Upper lobe of left lung (tissue), 4 donors: Measurements from ENCODE around the gene CACNA1F.

Experiments used
- POLR2A ChIP-seq, 4 donors: fragments of 450-650 bp; IDR thresholded peaks; one replicate each; pipeline ENCODE4 v1.5.1; 2016 to 2017; ENCODE audit warnings: antibody characterized with exemption in 4 of 4, mild to moderate bottlenecking in 2 of 4
- POLR2AphosphoS5 ChIP-seq, 2 donors: sonication (generic); formaldehyde crosslinking; IDR thresholded peaks; one replicate each; pipeline ENCODE4 v1.5.1; 2017; ENCODE audit warnings: antibody characterized with exemption in 2 of 2
- TF ChIP-seq, protein P1 (sequence below), 6 experiments: fragments of 450-650 bp in 4 of 6; fragments of 200-600 bp in 2 of 6; sonication (generic) in 2 of 6; IDR thresholded peaks; one replicate each; pipeline ENCODE4 v1.5.1; 2016 to 2019; ENCODE audit warnings: antibody characterized with exemption in 6 of 6

DNA sequence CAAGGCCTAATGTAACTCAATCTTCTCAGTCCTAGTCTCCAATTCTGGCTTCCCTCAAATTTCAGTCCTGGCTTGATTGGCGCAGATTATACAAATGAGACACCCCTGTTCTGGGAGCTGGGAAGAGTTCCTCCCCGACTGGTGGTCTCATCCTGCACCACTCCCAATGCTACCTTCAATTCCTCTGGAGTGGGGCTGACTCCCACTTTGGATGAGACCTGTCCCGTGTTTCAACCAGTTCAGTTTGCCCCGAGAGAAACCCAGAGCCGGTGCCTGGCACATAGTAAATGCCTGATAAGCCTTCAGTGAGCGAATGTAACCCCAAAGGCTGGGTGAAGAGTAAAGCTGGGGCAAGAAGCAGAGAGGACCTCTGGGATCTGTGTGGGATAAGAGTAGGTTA lies 29.1 kb downstream of the CACNA1F start:
- TF ChIP-seq, protein P1, sequence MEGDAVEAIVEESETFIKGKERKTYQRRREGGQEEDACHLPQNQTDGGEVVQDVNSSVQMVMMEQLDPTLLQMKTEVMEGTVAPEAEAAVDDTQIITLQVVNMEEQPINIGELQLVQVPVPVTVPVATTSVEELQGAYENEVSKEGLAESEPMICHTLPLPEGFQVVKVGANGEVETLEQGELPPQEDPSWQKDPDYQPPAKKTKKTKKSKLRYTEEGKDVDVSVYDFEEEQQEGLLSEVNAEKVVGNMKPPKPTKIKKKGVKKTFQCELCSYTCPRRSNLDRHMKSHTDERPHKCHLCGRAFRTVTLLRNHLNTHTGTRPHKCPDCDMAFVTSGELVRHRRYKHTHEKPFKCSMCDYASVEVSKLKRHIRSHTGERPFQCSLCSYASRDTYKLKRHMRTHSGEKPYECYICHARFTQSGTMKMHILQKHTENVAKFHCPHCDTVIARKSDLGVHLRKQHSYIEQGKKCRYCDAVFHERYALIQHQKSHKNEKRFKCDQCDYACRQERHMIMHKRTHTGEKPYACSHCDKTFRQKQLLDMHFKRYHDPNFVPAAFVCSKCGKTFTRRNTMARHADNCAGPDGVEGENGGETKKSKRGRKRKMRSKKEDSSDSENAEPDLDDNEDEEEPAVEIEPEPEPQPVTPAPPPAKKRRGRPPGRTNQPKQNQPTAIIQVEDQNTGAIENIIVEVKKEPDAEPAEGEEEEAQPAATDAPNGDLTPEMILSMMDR (IDR thresholded peaks at IDR 0.05): no peak
- TF ChIP-seq POLR2AphosphoS5 (IDR thresholded peaks at IDR 0.05) (no peak), POLR2A (IDR thresholded peaks at IDR 0.05) (no peak)
